Subcutaneous adipose tissue (tissue), 4 donors: ENCODE data around the gene WNT10A. TPM values are rescaled to one million over a fixed set of nuclear protein-coding genes. Genes with fewer than 3 reads are reported as not detected.

Experiments
- total RNA-seq, 4 donors: library from RNA; depleted of rRNA; stranded (reverse); fragments of >200 nt; gene quantifications; one replicate each; pipeline ENCODE4 v1.1.0, GENCODE V29; 2016
- TF ChIP-seq, protein P1 (sequence below): fragments of 450-650 bp; IDR thresholded peaks from one replicate; pipeline ENCODE4 v1.5.1; 2016; ENCODE audit warnings: low read depth, mild to moderate bottlenecking, control low read depth, antibody characterized with exemption, moderate library complexity

WNT10A gene
- total RNA-seq, 4 donors from 2014 or later: not detected

GRCh38 chr2:218892693-218893348 lies 12.2 kb downstream of the WNT10A start:
- TF ChIP-seq, protein P1, sequence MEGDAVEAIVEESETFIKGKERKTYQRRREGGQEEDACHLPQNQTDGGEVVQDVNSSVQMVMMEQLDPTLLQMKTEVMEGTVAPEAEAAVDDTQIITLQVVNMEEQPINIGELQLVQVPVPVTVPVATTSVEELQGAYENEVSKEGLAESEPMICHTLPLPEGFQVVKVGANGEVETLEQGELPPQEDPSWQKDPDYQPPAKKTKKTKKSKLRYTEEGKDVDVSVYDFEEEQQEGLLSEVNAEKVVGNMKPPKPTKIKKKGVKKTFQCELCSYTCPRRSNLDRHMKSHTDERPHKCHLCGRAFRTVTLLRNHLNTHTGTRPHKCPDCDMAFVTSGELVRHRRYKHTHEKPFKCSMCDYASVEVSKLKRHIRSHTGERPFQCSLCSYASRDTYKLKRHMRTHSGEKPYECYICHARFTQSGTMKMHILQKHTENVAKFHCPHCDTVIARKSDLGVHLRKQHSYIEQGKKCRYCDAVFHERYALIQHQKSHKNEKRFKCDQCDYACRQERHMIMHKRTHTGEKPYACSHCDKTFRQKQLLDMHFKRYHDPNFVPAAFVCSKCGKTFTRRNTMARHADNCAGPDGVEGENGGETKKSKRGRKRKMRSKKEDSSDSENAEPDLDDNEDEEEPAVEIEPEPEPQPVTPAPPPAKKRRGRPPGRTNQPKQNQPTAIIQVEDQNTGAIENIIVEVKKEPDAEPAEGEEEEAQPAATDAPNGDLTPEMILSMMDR: no peak

- TF ChIP-seq, protein P1: no peak
These were observed 12.9 kb downstream of the WNT10A start for GRCh38 chr2:218893349-218894150.

DNA sequence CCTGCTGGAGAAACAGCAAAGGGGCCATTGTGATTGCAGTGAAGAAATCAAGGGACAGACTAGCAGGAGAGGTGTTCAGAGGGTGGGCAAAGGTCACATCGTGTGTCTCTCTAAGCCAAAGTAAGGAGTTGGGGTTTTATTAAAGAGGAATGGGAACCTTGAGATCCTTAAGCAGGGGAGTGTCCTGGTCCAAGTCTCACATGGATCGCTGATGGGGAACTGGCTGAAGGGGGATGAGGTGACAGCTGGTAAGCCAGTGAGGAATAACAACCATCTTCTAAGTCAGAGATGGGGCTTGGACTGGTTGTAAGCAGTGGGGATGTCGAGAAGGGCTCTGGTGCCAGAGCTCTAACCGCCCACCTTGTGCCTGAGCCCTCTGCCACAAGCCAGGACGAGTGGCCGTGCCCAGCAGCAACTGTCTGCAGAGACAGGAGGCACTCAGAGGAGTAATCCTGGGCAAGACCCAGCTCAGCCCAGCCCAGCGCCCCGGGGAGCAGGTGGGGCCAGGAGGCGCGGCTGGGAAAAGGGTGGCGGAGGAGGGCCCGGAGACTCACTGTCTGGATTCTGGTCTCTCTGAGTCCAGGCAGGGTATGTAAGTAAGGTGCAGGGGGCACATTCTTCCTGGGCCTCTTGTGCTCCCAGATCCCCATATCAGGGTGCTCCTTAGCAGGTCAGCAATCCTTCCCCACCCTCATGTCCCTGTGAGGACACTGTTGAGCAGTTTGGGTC lies 13.7 kb downstream of the WNT10A start:
- TF ChIP-seq, protein P1: no peak

- TF ChIP-seq, protein P1: no peak
These were observed 14.2 kb downstream of the WNT10A start for GRCh38 chr2:218894880-218895157.

GRCh38 chr2:218895326-218895725 lies 14.7 kb downstream of the WNT10A start:
- TF ChIP-seq, protein P1: no peak

- TF ChIP-seq, protein P1: no peak
These were observed 15.3 kb downstream of the WNT10A start for GRCh38 chr2:218895759-218896500.
